Umbilical cord (tissue), 2 donors: Measurements from ENCODE around the gene ADNP. TPM values are rescaled to one million over a fixed set of nuclear protein-coding genes. Genes with fewer than 3 reads are reported as not detected.

Experiments
- DNase-seq: peaks from one replicate; pipeline ENCODE4 v3.0.0-alpha.2; 2015; ENCODE audit warnings: low spot score
- total RNA-seq: library from RNA; depleted of rRNA; stranded (reverse); fragments of >200 nt; gene quantifications from one replicate; pipeline ENCODE4 v1.2.3, GENCODE V29; 2014; ENCODE audit warnings: low replicate concordance; ENCODE audit not compliant: insufficient read depth

The ADNP gene
- total RNA-seq, 1 donor from 2014 or later: 38.0 TPM

- no peak for DNase-seq
These were observed 57.0 kb downstream of the ADNP start for GRCh38 chr20:50874111-50874757.

GRCh38 chr20:50873585-50873984, 57.7 kb downstream of the ADNP start:
- no peak for DNase-seq

GRCh38 chr20:50872560-50873425, 58.4 kb downstream of the ADNP start:
- DNase-seq: no peak

- peak; percentile 89 for DNase-seq
These were observed 60.6 kb downstream of the ADNP start for GRCh38 chr20:50870561-50871161.

GRCh38 chr20:50868509-50869495, 62.4 kb downstream of the ADNP start:
- DNase-seq: no peak

- DNase-seq: no peak
These were observed 63.4 kb downstream of the ADNP start for GRCh38 chr20:50867805-50868204.

- DNase-seq: no peak
These were observed 64.4 kb downstream of the ADNP start for GRCh38 chr20:50866831-50867230.

- DNase-seq: no peak
These were observed 65.1 kb downstream of the ADNP start for GRCh38 chr20:50866036-50866685.

GRCh38 chr20:50865591-50865990, 65.6 kb downstream of the ADNP start:
- DNase-seq: no peak

- no peak for DNase-seq
These were observed 66.1 kb downstream of the ADNP start for GRCh38 chr20:50865114-50865513.

GRCh38 chr20:50862546-50862945, 68.7 kb downstream of the ADNP start:
- DNase-seq: no peak

- no peak for DNase-seq
These were observed 70.2 kb downstream of the ADNP start for GRCh38 chr20:50861012-50861411.

- DNase-seq: no peak
These were observed 72.1 kb downstream of the ADNP start for GRCh38 chr20:50859161-50859560.

GRCh38 chr20:50858525-50858924, 72.7 kb downstream of the ADNP start:
- no peak for DNase-seq

- DNase-seq: no peak
These were observed 73.9 kb downstream of the ADNP start for GRCh38 chr20:50857348-50857747.

GRCh38 chr20:50856475-50857041, 74.7 kb downstream of the ADNP start:
- no peak for DNase-seq

- no peak for DNase-seq
These were observed 75.5 kb downstream of the ADNP start for GRCh38 chr20:50855498-50856474.

- DNase-seq: no peak
These were observed 76.6 kb downstream of the ADNP start for GRCh38 chr20:50854506-50855249.

GRCh38 chr20:50852085-50852484, 79.2 kb downstream of the ADNP start:
- no peak for DNase-seq
